Activated CD4-positive, alpha-beta T cell treated with anti-CD3 and anti-CD28 coated beads, Interleukin-2, amount 10 ng/mL, durations not matched to agents 24 days and 14 days (primary cell): Measurements from ENCODE around the gene KCNAB1. TPM values are rescaled to one million over a fixed set of nuclear protein-coding genes. Genes with fewer than 3 reads are reported as not detected.

Experiments
- DNase-seq: peaks from one replicate; pipeline ENCODE4 v3.0.0; 2022
- H3K27ac Mint-ChIP-seq: one replicate; pipeline ENCODE4 v1.8.0; 2022; ENCODE audit warnings: mild to moderate bottlenecking, mixed read lengths
- H3K27me3 Mint-ChIP-seq: one replicate; pipeline ENCODE4 v1.8.0; 2022; ENCODE audit warnings: mixed read lengths
- H3K36me3 Mint-ChIP-seq: one replicate; pipeline ENCODE4 v1.8.0; 2022; ENCODE audit warnings: low read depth, mild to moderate bottlenecking, mixed read lengths
- H3K4me1 Mint-ChIP-seq: one replicate; pipeline ENCODE4 v1.8.0; 2021; ENCODE audit warnings: mixed read lengths
- H3K4me3 Mint-ChIP-seq: one replicate; pipeline ENCODE4 v1.8.0; 2022; ENCODE audit warnings: mild to moderate bottlenecking, moderate library complexity, mixed read lengths
- H3K9me3 Mint-ChIP-seq: one replicate; pipeline ENCODE4 v1.8.0; 2021; ENCODE audit warnings: mixed read lengths
- intact Hi-C: fragments of 100-400 bp; cut with micrococcal nuclease; formaldehyde crosslinking; loops from one replicate; pipeline ENCODE4 v1.15.1; 2023
- total RNA-seq: library from RNA; stranded (reverse); gene quantifications from 2 replicates; pipeline ENCODE4 v1.2.3, GENCODE V29; 2022

KCNAB1 gene
- total RNA-seq, 1 donor from 2014 or later: not detected

GRCh38 chr3:156298014-156298413 is 177.6 kb downstream of the KCNAB1 start:
- Mint-ChIP-seq H3K36me3 (no peaks in the 10 kb centered on the region), H3K4me1 (no peaks in the 10 kb centered on the region), H3K27me3 (peaks cover 34% of the 10 kb centered on the region), H3K27ac (no peak overlapping the region), H3K9me3 (no peaks in the 10 kb centered on the region), H3K4me3 (no peak overlapping the region)
- no peak for DNase-seq
- intact Hi-C loops: no loop called here

- Mint-ChIP-seq H3K4me1 (no peaks in the 10 kb centered on the region), H3K4me3 (no peak overlapping the region), H3K27me3 (peaks cover 27% of the 10 kb centered on the region), H3K36me3 (no peaks in the 10 kb centered on the region), H3K27ac (no peak overlapping the region), H3K9me3 (no peaks in the 10 kb centered on the region)
- intact Hi-C loops: no loop called here
- no peak for DNase-seq
Observed at GRCh38 chr3:156298938-156299337, 178.6 kb downstream of the KCNAB1 start.

- Mint-ChIP-seq H3K27me3 (peaks cover 23% of the 10 kb centered on the region), H3K4me1 (no peaks in the 10 kb centered on the region), H3K9me3 (no peaks in the 10 kb centered on the region), H3K4me3 (no peak overlapping the region), H3K36me3 (no peaks in the 10 kb centered on the region), H3K27ac (no peak overlapping the region)
- DNase-seq: no peak
- intact Hi-C loops: no loop called here
Observed at GRCh38 chr3:156299569-156299968, 179.2 kb downstream of the KCNAB1 start.

- no peak overlapping the region for H3K27ac Mint-ChIP-seq
- intact Hi-C loops: no loop called here
- no peaks in the 10 kb centered on the region for H3K36me3 Mint-ChIP-seq
- H3K4me3 Mint-ChIP-seq: no peak overlapping the region
- no peak for DNase-seq
- H3K27me3 Mint-ChIP-seq: peaks cover 20% of the 10 kb centered on the region
- H3K9me3 Mint-ChIP-seq: no peaks in the 10 kb centered on the region
- H3K4me1 Mint-ChIP-seq: no peaks in the 10 kb centered on the region
Observed at GRCh38 chr3:156300371-156300770, 180.0 kb downstream of the KCNAB1 start.

- H3K27ac Mint-ChIP-seq: no peak overlapping the region
- no peak for DNase-seq
- H3K4me1 Mint-ChIP-seq: no peaks in the 10 kb centered on the region
- H3K36me3 Mint-ChIP-seq: no peaks in the 10 kb centered on the region
- H3K9me3 Mint-ChIP-seq: no peaks in the 10 kb centered on the region
- peaks cover 21% of the 10 kb centered on the region for H3K27me3 Mint-ChIP-seq
- intact Hi-C loops: no loop called here
- no peak overlapping the region for H3K4me3 Mint-ChIP-seq
Observed at GRCh38 chr3:156300929-156301840, 180.8 kb downstream of the KCNAB1 start.

GRCh38 chr3:156303001-156303707 is 182.8 kb downstream of the KCNAB1 start:
- H3K4me3 Mint-ChIP-seq: no peak overlapping the region
- no peak for DNase-seq
- no peaks in the 10 kb centered on the region for H3K9me3 Mint-ChIP-seq
- H3K27ac Mint-ChIP-seq: no peak overlapping the region
- no peaks in the 10 kb centered on the region for H3K36me3 Mint-ChIP-seq
- intact Hi-C loops: no loop called here
- H3K27me3 Mint-ChIP-seq: peaks cover 18% of the 10 kb centered on the region
- no peaks in the 10 kb centered on the region for H3K4me1 Mint-ChIP-seq

GRCh38 chr3:156304406-156304805 is 184.0 kb downstream of the KCNAB1 start:
- Mint-ChIP-seq H3K4me1 (no peaks in the 10 kb centered on the region), H3K36me3 (no peaks in the 10 kb centered on the region), H3K27me3 (peaks cover 17% of the 10 kb centered on the region), H3K27ac (no peak overlapping the region), H3K9me3 (no peaks in the 10 kb centered on the region), H3K4me3 (no peak overlapping the region)
- intact Hi-C loops: no loop called here
- DNase-seq: no peak

GRCh38 chr3:156305672-156306071 is 185.3 kb downstream of the KCNAB1 start:
- Mint-ChIP-seq H3K9me3 (no peaks in the 10 kb centered on the region), H3K4me3 (no peak overlapping the region), H3K27me3 (peaks cover 16% of the 10 kb centered on the region), H3K27ac (no peak overlapping the region), H3K4me1 (no peaks in the 10 kb centered on the region), H3K36me3 (no peaks in the 10 kb centered on the region)
- DNase-seq: no peak
- intact Hi-C loops: no loop called here

- H3K4me1 Mint-ChIP-seq: no peaks in the 10 kb centered on the region
- intact Hi-C loops: no loop called here
- no peak overlapping the region for H3K27ac Mint-ChIP-seq
- H3K9me3 Mint-ChIP-seq: no peaks in the 10 kb centered on the region
- DNase-seq: no peak
- H3K27me3 Mint-ChIP-seq: peaks cover 8% of the 10 kb centered on the region
- no peak overlapping the region for H3K4me3 Mint-ChIP-seq
- no peaks in the 10 kb centered on the region for H3K36me3 Mint-ChIP-seq
Observed at GRCh38 chr3:156307704-156308103, 187.3 kb downstream of the KCNAB1 start.

GRCh38 chr3:156311431-156311830 is 191.1 kb downstream of the KCNAB1 start:
- intact Hi-C loops: no loop called here
- no peaks in the 10 kb centered on the region for H3K4me1 Mint-ChIP-seq

GRCh38 chr3:156311930-156312329 is 191.6 kb downstream of the KCNAB1 start:
- Mint-ChIP-seq H3K27ac (no peak overlapping the region), H3K9me3 (no peaks in the 10 kb centered on the region), H3K4me1 (no peaks in the 10 kb centered on the region), H3K27me3 (peaks cover 12% of the 10 kb centered on the region), H3K36me3 (no peaks in the 10 kb centered on the region), H3K4me3 (no peak overlapping the region)
- intact Hi-C loops: no loop called here
- DNase-seq: no peak

More at GRCh38 chr3:156311431-156311830, 191.1 kb downstream of the KCNAB1 start:
- no peak for DNase-seq
- H3K27ac Mint-ChIP-seq: no peak overlapping the region
- peaks cover 10% of the 10 kb centered on the region for H3K27me3 Mint-ChIP-seq
- H3K4me3 Mint-ChIP-seq: no peak overlapping the region
- H3K9me3 Mint-ChIP-seq: no peaks in the 10 kb centered on the region
- no peaks in the 10 kb centered on the region for H3K36me3 Mint-ChIP-seq

- no peaks in the 10 kb centered on the region for H3K4me1 Mint-ChIP-seq
- no peaks in the 10 kb centered on the region for H3K36me3 Mint-ChIP-seq
- H3K9me3 Mint-ChIP-seq: no peaks in the 10 kb centered on the region
- no peak overlapping the region for H3K27ac Mint-ChIP-seq
- no peak overlapping the region for H3K4me3 Mint-ChIP-seq
- intact Hi-C loops: no loop called here
- peaks cover 22% of the 10 kb centered on the region for H3K27me3 Mint-ChIP-seq
- no peak for DNase-seq
Observed at GRCh38 chr3:156316076-156316475, 195.7 kb downstream of the KCNAB1 start.

- peaks cover 22% of the 10 kb centered on the region for H3K27me3 Mint-ChIP-seq
- intact Hi-C loops: no loop called here
- H3K4me1 Mint-ChIP-seq: no peaks in the 10 kb centered on the region
- no peak overlapping the region for H3K27ac Mint-ChIP-seq
- no peaks in the 10 kb centered on the region for H3K36me3 Mint-ChIP-seq
- DNase-seq: no peak
- H3K9me3 Mint-ChIP-seq: no peaks in the 10 kb centered on the region
- no peak overlapping the region for H3K4me3 Mint-ChIP-seq
Observed at GRCh38 chr3:156317462-156318074, 197.2 kb downstream of the KCNAB1 start.

GRCh38 chr3:156321945-156322344 is 201.6 kb downstream of the KCNAB1 start:
- no peak overlapping the region for H3K27ac Mint-ChIP-seq
- no peak overlapping the region for H3K4me3 Mint-ChIP-seq
- no peak for DNase-seq
- intact Hi-C loops: no loop called here
- no peaks in the 10 kb centered on the region for H3K36me3 Mint-ChIP-seq
- H3K9me3 Mint-ChIP-seq: no peaks in the 10 kb centered on the region
- peaks cover 18% of the 10 kb centered on the region for H3K27me3 Mint-ChIP-seq
- H3K4me1 Mint-ChIP-seq: no peaks in the 10 kb centered on the region
